ENCODE results near the gene KCMF1. TPM values are rescaled to one million over a fixed set of nuclear protein-coding genes. Genes with fewer than 3 reads are reported as not detected.

Gene KCMF1
- total and polyA plus RNA-seq, 8 donors, result 2.3 to 88.4 (median 44.5) TPM

DNA sequence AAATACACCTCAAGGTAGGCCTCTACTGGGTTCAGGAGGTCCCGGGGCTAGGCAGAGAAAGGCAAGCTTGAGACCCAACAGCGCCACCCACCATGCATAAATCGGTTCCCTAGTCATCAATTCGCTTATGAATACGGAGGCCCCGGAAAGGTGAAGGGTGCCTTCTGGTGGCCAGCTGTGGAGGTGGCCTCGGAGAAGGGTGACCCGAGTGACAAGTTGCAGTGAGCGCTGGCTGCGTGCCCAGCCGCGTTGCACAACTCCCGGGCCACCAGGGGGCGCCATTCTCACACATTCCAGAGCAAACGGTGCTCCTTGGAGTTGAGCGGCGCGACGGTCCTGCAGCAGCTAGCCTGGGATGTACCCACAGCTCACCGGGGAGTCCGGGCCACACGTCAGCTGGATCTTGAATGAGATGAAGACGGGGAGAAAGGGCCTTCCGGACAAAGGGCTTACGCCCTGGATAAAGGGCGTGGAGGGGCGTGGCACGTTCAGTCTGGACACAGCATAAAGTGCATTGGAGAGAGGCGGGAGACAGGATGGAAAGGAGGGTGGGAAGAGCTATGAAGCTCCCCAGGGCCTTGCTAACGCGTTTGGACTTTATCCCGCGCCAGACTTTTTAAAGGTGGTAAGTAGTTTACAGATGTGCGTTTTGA, 45.1 kb upstream of the KCMF1 start:
- intact Hi-C loops (cut with DNase I; ENCODE audit: low total_unique reads), result no loop called here
- WGBS, 5 donors, result 3 to 7% (median 4%) methylated on average over 23 to 34 of the region's 34 CpGs
- peak overlapping the region; percentile 37 to 56 (median 44) for H3K4me3 ChIP-seq

DNA sequence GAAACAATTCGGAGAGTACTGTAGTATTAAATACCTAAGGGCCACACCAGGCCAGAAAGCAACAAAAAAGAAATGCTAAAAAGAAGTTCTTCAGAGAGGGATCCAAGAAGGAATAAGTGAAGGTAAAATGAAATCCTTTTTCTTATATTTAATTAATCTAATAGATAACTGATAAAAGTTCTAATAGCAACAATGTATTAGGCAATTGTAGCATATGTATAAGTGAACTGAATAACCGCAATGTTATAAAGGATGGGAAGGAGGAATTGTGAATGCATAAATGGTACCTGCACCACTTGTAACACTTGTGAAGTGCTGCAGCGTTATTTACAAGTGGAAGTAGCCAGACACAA, 43.7 kb upstream of the KCMF1 start:
- H3K36me3 ChIP-seq, result no peaks in the 10 kb centered on the region
- no peaks in the 10 kb centered on the region for H3K9me3 ChIP-seq
- intact Hi-C loops (cut with DNase I; ENCODE audit: low total_unique reads), result no loop called here
- H3K4me1 ChIP-seq, result peaks cover 15 to 41% (median 28%) of the 10 kb centered on the region in 4 donors
- DNase-seq, result no peak
- WGBS, 5 donors, result 45 to 50% (median 46%) methylated on average over 3 of the region's 3 CpGs
- TF ChIP-seq POLR2AphosphoS5 (IDR thresholded peaks at IDR 0.05) (no peak), POLR2A (IDR thresholded peaks at IDR 0.05) (no peak), EP300 (IDR thresholded peaks at IDR 0.05) (no peak)
- TF ChIP-seq, protein P1, sequence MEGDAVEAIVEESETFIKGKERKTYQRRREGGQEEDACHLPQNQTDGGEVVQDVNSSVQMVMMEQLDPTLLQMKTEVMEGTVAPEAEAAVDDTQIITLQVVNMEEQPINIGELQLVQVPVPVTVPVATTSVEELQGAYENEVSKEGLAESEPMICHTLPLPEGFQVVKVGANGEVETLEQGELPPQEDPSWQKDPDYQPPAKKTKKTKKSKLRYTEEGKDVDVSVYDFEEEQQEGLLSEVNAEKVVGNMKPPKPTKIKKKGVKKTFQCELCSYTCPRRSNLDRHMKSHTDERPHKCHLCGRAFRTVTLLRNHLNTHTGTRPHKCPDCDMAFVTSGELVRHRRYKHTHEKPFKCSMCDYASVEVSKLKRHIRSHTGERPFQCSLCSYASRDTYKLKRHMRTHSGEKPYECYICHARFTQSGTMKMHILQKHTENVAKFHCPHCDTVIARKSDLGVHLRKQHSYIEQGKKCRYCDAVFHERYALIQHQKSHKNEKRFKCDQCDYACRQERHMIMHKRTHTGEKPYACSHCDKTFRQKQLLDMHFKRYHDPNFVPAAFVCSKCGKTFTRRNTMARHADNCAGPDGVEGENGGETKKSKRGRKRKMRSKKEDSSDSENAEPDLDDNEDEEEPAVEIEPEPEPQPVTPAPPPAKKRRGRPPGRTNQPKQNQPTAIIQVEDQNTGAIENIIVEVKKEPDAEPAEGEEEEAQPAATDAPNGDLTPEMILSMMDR (IDR thresholded peaks at IDR 0.05), result peak in 1 of 7 experiments; percentile 24
- no peak overlapping the region for H3K27ac ChIP-seq
- peak overlapping the region in 1 of 4 donors; percentile 56 for H3K4me3 ChIP-seq
- H3K27me3 ChIP-seq, result no peaks in the 10 kb centered on the region

More for the DNA sequence above, 45.1 kb upstream of the KCMF1 start:
- no peaks in the 10 kb centered on the region for H3K27me3 ChIP-seq
- H3K27ac ChIP-seq, result peak overlapping the region in 4 of 5 donors; percentile 36 to 78 (median 52)
- TF ChIP-seq, protein P1 (IDR thresholded peaks at IDR 0.05), result peak in 6 of 7 experiments; percentile 84 to 99 (median 98)
- TF ChIP-seq EP300 (IDR thresholded peaks at IDR 0.05), result no peak
- TF ChIP-seq POLR2A (IDR thresholded peaks at IDR 0.05), result no peak
- TF ChIP-seq POLR2AphosphoS5 (IDR thresholded peaks at IDR 0.05), result peak in 2 of 3 donors; percentile 70 to 94
- no peaks in the 10 kb centered on the region for H3K9me3 ChIP-seq
- no peaks in the 10 kb centered on the region for H3K36me3 ChIP-seq
- peaks cover 15 to 41% (median 28%) of the 10 kb centered on the region in 4 donors for H3K4me1 ChIP-seq
- DNase-seq, result peak; percentile 97 to 99

DNA sequence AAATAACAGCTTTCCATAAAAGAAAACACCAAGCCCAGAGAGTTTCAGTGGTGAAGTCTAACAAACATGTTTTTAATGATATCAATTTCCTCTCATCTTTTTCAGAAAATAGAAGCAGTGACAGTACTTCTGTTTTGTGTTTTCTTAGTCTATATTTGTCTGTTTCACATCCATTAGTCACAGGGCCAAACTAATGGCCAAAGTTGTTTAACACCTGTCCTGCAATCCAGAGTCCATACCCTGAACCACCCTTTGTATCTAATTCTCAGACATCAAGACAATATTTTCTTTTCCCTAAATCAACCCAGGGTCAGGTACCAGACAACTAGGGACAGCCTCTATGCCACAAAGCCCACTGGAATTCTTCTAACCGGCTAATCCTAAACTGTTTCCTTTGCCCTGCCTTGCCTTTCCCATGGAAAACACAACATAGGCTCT, 39.6 kb upstream of the KCMF1 start:
- intact Hi-C loops (cut with DNase I; ENCODE audit: low total_unique reads), result no loop called here
- H3K4me1 ChIP-seq, result peaks cover 5 to 11% (median 8%) of the 10 kb centered on the region in 4 donors
- 44 to 86% (median 50%) methylated on average over 1 of the region's 1 CpG for WGBS, 5 donors
- no peak overlapping the region for H3K4me3 ChIP-seq
- H3K36me3 ChIP-seq, result no peaks in the 10 kb centered on the region
- TF ChIP-seq POLR2A (IDR thresholded peaks at IDR 0.05), result no peak
- TF ChIP-seq POLR2AphosphoS5 (IDR thresholded peaks at IDR 0.05), result no peak
- TF ChIP-seq, protein P1 (IDR thresholded peaks at IDR 0.05), result no peak
- TF ChIP-seq EP300 (IDR thresholded peaks at IDR 0.05), result no peak
- H3K27me3 ChIP-seq, result no peaks in the 10 kb centered on the region
- no peak for DNase-seq
- H3K9me3 ChIP-seq, result no peaks in the 10 kb centered on the region
- no peak overlapping the region for H3K27ac ChIP-seq

DNA sequence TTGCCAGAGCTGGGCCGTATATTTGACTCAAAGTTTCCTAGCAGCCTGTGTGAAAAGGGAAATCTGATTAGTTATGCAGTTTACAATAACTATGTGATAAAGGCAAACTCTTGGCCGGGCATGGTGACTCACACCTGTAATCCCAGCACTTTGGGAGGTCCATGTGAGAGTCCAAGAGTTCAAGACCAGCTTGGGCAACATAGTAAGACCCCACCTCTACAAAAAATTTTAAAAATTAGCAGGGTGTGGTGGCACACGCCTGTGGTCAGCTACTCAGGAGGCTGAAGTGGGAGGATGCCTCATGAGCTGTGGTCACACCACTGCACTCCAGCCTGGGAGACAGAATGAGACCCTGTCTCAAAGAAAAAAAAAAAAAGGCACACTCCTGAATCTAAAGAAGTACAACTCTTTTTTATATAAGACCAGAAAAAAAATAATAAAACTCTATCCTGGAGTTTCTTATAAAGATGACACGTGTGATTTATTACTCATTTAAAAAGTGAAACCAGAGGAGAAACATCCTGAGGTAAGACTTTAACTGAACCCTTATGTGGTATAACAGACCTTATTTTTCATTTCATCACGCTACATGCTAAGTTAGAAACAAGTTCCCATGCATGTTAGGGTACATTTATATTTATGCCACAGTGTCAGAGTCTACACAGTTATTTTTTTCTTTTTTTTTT, 32.6 kb upstream of the KCMF1 start:
- WGBS, 5 donors, result 70 to 80% (median 70%) methylated on average over 5 of the region's 5 CpGs
- H3K4me1 ChIP-seq, result peaks cover 0 to 18% (median 9%) of the 10 kb centered on the region in 4 donors
- TF ChIP-seq, protein P1 (IDR thresholded peaks at IDR 0.05), result no peak
- TF ChIP-seq POLR2A (IDR thresholded peaks at IDR 0.05) (no peak), EP300 (IDR thresholded peaks at IDR 0.05) (no peak), POLR2AphosphoS5 (IDR thresholded peaks at IDR 0.05) (no peak)

More for the DNA sequence above, 32.6 kb upstream of the KCMF1 start:
- H3K36me3 ChIP-seq, result no peaks in the 10 kb centered on the region
- intact Hi-C loops (cut with DNase I; ENCODE audit: low total_unique reads), result no loop called here
- H3K4me3 ChIP-seq, result no peak overlapping the region
- no peaks in the 10 kb centered on the region for H3K27me3 ChIP-seq
- peak overlapping the region in 1 of 5 donors; percentile 4 for H3K27ac ChIP-seq
- H3K9me3 ChIP-seq, result no peaks in the 10 kb centered on the region
- DNase-seq, result no peak
